Activated CD4-positive, alpha-beta T cell treated with anti-CD3 and anti-CD28 coated beads, Interleukin-2, amount 10 ng/mL, durations not matched to agents 24 days and 14 days (primary cell): ENCODE measurements around the gene HNRNPCL1. TPM values are rescaled to one million over a fixed set of nuclear protein-coding genes. Genes with fewer than 3 reads are reported as not detected.

Source experiments
- DNase-seq: peaks from one replicate; pipeline ENCODE4 v3.0.0; 2022
- H3K27ac Mint-ChIP-seq: one replicate; pipeline ENCODE4 v1.8.0; 2022; ENCODE audit warnings: mild to moderate bottlenecking, mixed read lengths
- H3K27me3 Mint-ChIP-seq: one replicate; pipeline ENCODE4 v1.8.0; 2022; ENCODE audit warnings: mixed read lengths
- H3K36me3 Mint-ChIP-seq: one replicate; pipeline ENCODE4 v1.8.0; 2022; ENCODE audit warnings: low read depth, mild to moderate bottlenecking, mixed read lengths
- H3K4me1 Mint-ChIP-seq: one replicate; pipeline ENCODE4 v1.8.0; 2021; ENCODE audit warnings: mixed read lengths
- H3K4me3 Mint-ChIP-seq: one replicate; pipeline ENCODE4 v1.8.0; 2022; ENCODE audit warnings: mild to moderate bottlenecking, moderate library complexity, mixed read lengths
- H3K9me3 Mint-ChIP-seq: one replicate; pipeline ENCODE4 v1.8.0; 2021; ENCODE audit warnings: mixed read lengths
- intact Hi-C: fragments of 100-400 bp; cut with micrococcal nuclease; formaldehyde crosslinking; loops from one replicate; pipeline ENCODE4 v1.15.1; 2023
- total RNA-seq: library from RNA; stranded (reverse); gene quantifications from 2 replicates; pipeline ENCODE4 v1.2.3, GENCODE V29; 2022

The HNRNPCL1 gene
- total RNA-seq, 1 donor from 2014 or later, result not detected

GRCh38 chr1:12798911-12799310 lies 49.6 kb downstream of the HNRNPCL1 start:
- Mint-ChIP-seq H3K4me1 (no peaks in the 10 kb centered on the region), H3K36me3 (no peaks in the 10 kb centered on the region), H3K27me3 (peaks cover 3% of the 10 kb centered on the region), H3K4me3 (no peak overlapping the region), H3K27ac (no peak overlapping the region), H3K9me3 (peaks cover 4% of the 10 kb centered on the region)
- intact Hi-C loops, result no loop called here
- DNase-seq, result no peak

Other genes with a start within 250 kb of the HNRNPCL1 start
- 66.4 and 69.2 TPM in 2 replicates for gene DHRS3, start 230.5 kb downstream of the HNRNPCL1 start, total RNA-seq
- not detected in 2 replicates for gene AADACL4, start 204.6 kb downstream of the HNRNPCL1 start, total RNA-seq
- not detected in 2 replicates for gene AADACL3, start 132.6 kb downstream of the HNRNPCL1 start, total RNA-seq
- gene CFAP107, start 102.5 kb downstream of the HNRNPCL1 start, total RNA-seq, result not detected in 2 replicates
- not detected in 2 replicates for gene PRAMEF12, start 75.0 kb downstream of the HNRNPCL1 start, total RNA-seq
- gene PRAMEF1, start 57.3 kb downstream of the HNRNPCL1 start, total RNA-seq, result not detected in 2 replicates
- gene PRAMEF11, start 17.3 kb downstream of the HNRNPCL1 start, total RNA-seq, result not detected in 2 replicates
- not detected in 2 replicates for gene PRAMEF2, start 8.4 kb upstream of the HNRNPCL1 start, total RNA-seq
- gene PRAMEF4, start 37.5 kb upstream of the HNRNPCL1 start, total RNA-seq, result not detected in 2 replicates
- not detected in 2 replicates for gene PRAMEF10, start 49.5 kb upstream of the HNRNPCL1 start, total RNA-seq
- not detected in 2 replicates for gene PRAMEF7, start 67.9 kb upstream of the HNRNPCL1 start, total RNA-seq
- gene PRAMEF6, start 98.9 kb upstream of the HNRNPCL1 start, total RNA-seq, result not detected in 2 replicates
- gene PRAMEF27, start 207.9 kb upstream of the HNRNPCL1 start, total RNA-seq, result not detected in 2 replicates
- gene HNRNPCL3, start 212.0 kb upstream of the HNRNPCL1 start, total RNA-seq, result not detected in 2 replicates
- gene PRAMEF25, start 222.1 kb upstream of the HNRNPCL1 start, total RNA-seq, result not detected in 2 replicates